ENCODE measurements around the gene BCAS1. TPM values are rescaled to one million over a fixed set of nuclear protein-coding genes. Genes with fewer than 3 reads are reported as not detected.

The BCAS1 gene, protein sequence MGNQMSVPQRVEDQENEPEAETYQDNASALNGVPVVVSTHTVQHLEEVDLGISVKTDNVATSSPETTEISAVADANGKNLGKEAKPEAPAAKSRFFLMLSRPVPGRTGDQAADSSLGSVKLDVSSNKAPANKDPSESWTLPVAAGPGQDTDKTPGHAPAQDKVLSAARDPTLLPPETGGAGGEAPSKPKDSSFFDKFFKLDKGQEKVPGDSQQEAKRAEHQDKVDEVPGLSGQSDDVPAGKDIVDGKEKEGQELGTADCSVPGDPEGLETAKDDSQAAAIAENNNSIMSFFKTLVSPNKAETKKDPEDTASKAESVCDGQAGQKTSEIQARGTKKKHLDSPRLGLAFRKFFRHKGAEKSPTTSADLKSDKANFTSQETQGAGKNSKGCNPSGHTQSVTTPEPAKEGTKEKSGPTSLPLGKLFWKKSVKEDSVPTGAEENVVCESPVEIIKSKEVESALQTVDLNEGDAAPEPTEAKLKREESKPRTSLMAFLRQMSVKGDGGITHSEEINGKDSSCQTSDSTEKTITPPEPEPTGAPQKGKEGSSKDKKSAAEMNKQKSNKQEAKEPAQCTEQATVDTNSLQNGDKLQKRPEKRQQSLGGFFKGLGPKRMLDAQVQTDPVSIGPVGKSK
- under 1 TPM; 0.10 to 0.11 TPM for total RNA-seq

- ATAC-seq: peak in 1 of 2 donors; percentile 45
- Mint-ChIP-seq H3K27ac (peak within 1 kb of the TSS in 1 of 2 donors; percentile 46), H3K4me1 (ENCODE audit: low read depth in 2 of 2) (peaks cover 10% of the 10 kb centered on the region in 2 donors), H3K4me3 (no peak within 1 kb of the TSS), H3K27me3 (no peaks in the 10 kb centered on the region), H3K9me3 (no peaks in the 10 kb centered on the region), H3K36me3 (no peaks in the 10 kb centered on the region)
- DNase-seq (ENCODE audit: low spot score): peak; percentile 55
These were observed at the start of gene BCAS1 for GRCh38 chr20:54070187-54070987. BCAS1 (minus strand) TSS chr20:54070594; CDS start chr20:54058718, 11,876 bp downstream.

GRCh38 chr20:54119744-54120143, 49.4 kb upstream of the BCAS1 start:
- ATAC-seq (no peak), DNase-seq (ENCODE audit: low spot score) (no peak)
- H3K27ac Mint-ChIP-seq: no peak overlapping the region
- H3K4me3 Mint-ChIP-seq: no peak overlapping the region
- H3K4me1 Mint-ChIP-seq (ENCODE audit: low read depth in 2 of 2): no peaks in the 10 kb centered on the region
- peaks cover 0 to 3% of the 10 kb centered on the region in 2 donors for H3K27me3 Mint-ChIP-seq
- no peaks in the 10 kb centered on the region for H3K9me3 Mint-ChIP-seq
- no peaks in the 10 kb centered on the region for H3K36me3 Mint-ChIP-seq

GRCh38 chr20:54118220-54119001, 48.0 kb upstream of the BCAS1 start:
- no peaks in the 10 kb centered on the region for H3K4me1 Mint-ChIP-seq (ENCODE audit: low read depth in 2 of 2)
- ATAC-seq (no peak), DNase-seq (ENCODE audit: low spot score) (no peak)
- peaks cover 6 to 12% of the 10 kb centered on the region in 2 donors for H3K27me3 Mint-ChIP-seq
- H3K9me3 Mint-ChIP-seq: no peaks in the 10 kb centered on the region
- H3K36me3 Mint-ChIP-seq: no peaks in the 10 kb centered on the region
- no peak overlapping the region for H3K4me3 Mint-ChIP-seq
- no peak overlapping the region for H3K27ac Mint-ChIP-seq

DNA sequence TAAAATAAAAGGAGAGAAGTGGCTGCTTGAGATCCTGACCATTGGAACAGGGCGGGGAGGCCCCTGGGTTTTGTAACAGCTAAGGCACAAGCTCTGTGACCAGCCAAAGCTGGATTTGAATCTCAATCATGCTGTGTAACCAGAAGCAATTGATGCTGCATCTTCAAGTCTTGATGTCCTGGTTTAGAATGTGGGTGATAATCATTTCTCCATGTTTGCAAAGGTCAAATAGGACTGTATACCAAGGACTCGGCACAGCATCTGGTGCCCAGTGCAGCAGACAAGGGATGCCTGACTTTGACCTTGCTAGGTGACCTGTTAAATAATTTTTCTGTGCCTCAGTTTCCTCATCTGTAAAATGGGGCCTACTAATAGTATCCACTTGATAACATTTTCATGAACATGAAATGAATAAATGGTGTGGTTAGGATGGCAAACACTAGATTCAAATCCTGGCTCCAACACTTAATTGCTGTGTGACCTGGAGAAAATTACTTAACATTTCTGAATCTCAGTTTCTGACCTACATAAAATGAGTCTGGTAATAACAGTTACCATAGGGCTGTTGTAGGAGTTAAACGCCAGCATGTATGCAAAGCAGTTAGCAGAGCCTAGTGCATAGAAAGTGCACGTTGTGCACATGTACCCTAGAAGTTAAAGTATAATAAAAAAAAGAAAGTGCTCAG, 46.3 kb upstream of the BCAS1 start:
- no peak for DNase-seq (ENCODE audit: low spot score)
- ATAC-seq: no peak
- no peaks in the 10 kb centered on the region for H3K4me1 Mint-ChIP-seq (ENCODE audit: low read depth in 2 of 2)
- H3K27ac Mint-ChIP-seq: no peak overlapping the region
- H3K27me3 Mint-ChIP-seq: peaks cover 7 to 9% of the 10 kb centered on the region in 2 donors
- H3K4me3 Mint-ChIP-seq: no peak overlapping the region
- no peaks in the 10 kb centered on the region for H3K36me3 Mint-ChIP-seq
- H3K9me3 Mint-ChIP-seq: no peaks in the 10 kb centered on the region

DNA sequence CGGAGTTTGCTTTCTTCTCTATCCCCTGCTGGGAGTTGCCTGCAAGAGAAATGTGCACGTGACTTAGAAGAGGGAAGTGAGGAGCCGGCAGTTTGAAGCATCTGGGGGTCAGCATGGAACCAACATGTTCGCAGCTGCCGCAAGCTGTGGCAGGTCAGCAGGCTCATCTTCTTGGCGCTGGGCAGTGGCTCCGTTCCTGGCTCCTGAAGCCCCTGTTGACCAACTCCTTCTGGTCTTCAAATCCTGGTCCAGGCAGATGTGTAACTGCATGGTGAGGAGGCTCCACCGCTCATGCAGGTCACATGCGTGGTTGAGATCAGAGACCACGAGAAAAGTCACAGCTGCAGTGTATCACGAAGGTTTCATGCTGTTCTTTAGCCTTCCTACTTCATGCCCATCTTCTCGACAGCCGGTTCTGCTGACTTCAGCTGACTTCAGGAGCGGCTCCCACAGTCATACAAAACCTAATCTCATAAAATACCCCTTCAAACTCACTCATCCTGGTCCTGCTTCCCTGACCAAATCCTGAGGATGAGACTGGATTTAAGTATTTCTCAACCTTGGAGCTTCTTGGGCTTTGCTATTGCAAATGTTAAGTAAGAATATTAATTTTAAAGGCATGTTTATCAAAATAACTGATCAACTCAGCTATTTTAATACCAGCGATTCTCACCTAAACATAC, 44.9 kb upstream of the BCAS1 start:
- no peak overlapping the region for H3K27ac Mint-ChIP-seq
- DNase-seq (ENCODE audit: low spot score) (no peak), ATAC-seq (no peak)
- no peaks in the 10 kb centered on the region for H3K9me3 Mint-ChIP-seq
- H3K4me1 Mint-ChIP-seq (ENCODE audit: low read depth in 2 of 2): no peaks in the 10 kb centered on the region
- H3K36me3 Mint-ChIP-seq: no peaks in the 10 kb centered on the region
- H3K4me3 Mint-ChIP-seq: no peak overlapping the region
- H3K27me3 Mint-ChIP-seq: peaks cover 7 to 9% of the 10 kb centered on the region in 2 donors

DNA sequence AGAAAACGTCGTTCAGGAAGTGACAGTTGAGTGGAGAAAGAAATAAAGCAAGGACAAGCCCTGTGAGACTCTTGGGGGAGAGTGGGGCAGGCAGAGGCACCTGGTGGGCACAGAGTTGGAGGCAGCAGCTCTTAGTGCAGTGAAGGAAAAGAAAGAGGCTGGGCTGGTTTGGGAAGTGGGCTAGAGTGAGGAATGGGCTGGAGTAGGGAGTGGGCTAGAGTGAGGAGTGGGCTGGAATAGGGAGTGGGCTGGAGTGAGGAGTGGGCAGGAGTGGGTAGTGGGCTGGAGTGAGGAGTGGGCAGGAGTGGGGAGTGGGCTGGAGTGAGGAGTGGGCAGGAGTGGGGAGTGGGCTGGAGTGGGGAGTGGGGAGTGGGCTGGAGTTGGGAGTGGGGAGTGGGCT, 43.7 kb upstream of the BCAS1 start:
- no peak overlapping the region for H3K4me3 Mint-ChIP-seq
- H3K27me3 Mint-ChIP-seq: peaks cover 7 to 9% of the 10 kb centered on the region in 2 donors
- H3K27ac Mint-ChIP-seq: no peak overlapping the region
- no peaks in the 10 kb centered on the region for H3K9me3 Mint-ChIP-seq
- H3K4me1 Mint-ChIP-seq (ENCODE audit: low read depth in 2 of 2): no peaks in the 10 kb centered on the region
- no peaks in the 10 kb centered on the region for H3K36me3 Mint-ChIP-seq
- no peak for ATAC-seq
- no peak for DNase-seq (ENCODE audit: low spot score)

- ATAC-seq: no peak
- Mint-ChIP-seq H3K36me3 (no peaks in the 10 kb centered on the region), H3K27me3 (peaks cover 7 to 9% of the 10 kb centered on the region in 2 donors), H3K4me3 (no peak overlapping the region), H3K27ac (no peak overlapping the region), H3K9me3 (no peaks in the 10 kb centered on the region), H3K4me1 (ENCODE audit: low read depth in 2 of 2) (no peaks in the 10 kb centered on the region)
- no peak for DNase-seq (ENCODE audit: low spot score)
These were observed 43.2 kb upstream of the BCAS1 start for GRCh38 chr20:54113566-54113965.

DNA sequence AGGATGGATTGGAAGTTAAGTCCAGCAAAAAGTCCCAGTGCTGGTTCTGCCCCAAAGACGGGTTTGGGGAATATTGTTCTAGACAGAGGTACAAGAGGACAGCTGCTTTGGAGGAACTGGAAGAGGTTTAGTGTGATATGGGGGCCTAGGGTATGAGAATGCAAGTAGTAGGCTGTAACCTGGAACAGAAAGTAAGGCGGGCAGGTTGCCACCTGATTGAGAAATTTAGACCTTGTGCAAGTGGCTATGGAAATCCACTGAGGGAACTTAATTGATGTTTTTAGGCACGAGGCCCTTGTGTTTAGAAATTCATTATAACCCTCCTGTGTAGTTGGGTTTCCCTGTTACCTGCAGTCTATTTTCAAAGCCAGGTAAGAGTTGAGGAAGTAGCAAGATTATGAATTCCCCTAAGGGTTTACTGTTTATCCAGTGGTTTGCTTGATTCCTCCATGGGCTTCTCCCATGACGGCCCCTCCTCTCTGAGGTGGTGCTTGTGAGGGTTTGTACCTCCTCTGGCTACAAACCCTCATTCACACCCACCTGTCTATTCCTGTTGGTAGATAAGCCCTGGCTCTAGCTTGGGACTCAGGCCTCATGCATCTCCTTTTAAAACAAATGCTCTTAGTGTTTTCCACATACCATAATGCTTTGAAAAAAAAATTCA, 42.0 kb upstream of the BCAS1 start:
- no peaks in the 10 kb centered on the region for H3K9me3 Mint-ChIP-seq
- H3K27ac Mint-ChIP-seq: no peak overlapping the region
- DNase-seq (ENCODE audit: low spot score) (no peak), ATAC-seq (no peak)
- H3K4me3 Mint-ChIP-seq: no peak overlapping the region
- no peaks in the 10 kb centered on the region for H3K36me3 Mint-ChIP-seq
- H3K4me1 Mint-ChIP-seq (ENCODE audit: low read depth in 2 of 2): no peaks in the 10 kb centered on the region
- H3K27me3 Mint-ChIP-seq: peaks cover 7 to 9% of the 10 kb centered on the region in 2 donors

- DNase-seq (ENCODE audit: low spot score) (no peak), ATAC-seq (no peak)
- H3K27ac Mint-ChIP-seq: no peak overlapping the region
- no peak overlapping the region for H3K4me3 Mint-ChIP-seq
- H3K9me3 Mint-ChIP-seq: no peaks in the 10 kb centered on the region
- no peaks in the 10 kb centered on the region for H3K36me3 Mint-ChIP-seq
- H3K4me1 Mint-ChIP-seq (ENCODE audit: low read depth in 2 of 2): no peaks in the 10 kb centered on the region
- peaks cover 13 to 14% of the 10 kb centered on the region in 2 donors for H3K27me3 Mint-ChIP-seq
These were observed 41.1 kb upstream of the BCAS1 start for GRCh38 chr20:54111460-54111859.

DNA sequence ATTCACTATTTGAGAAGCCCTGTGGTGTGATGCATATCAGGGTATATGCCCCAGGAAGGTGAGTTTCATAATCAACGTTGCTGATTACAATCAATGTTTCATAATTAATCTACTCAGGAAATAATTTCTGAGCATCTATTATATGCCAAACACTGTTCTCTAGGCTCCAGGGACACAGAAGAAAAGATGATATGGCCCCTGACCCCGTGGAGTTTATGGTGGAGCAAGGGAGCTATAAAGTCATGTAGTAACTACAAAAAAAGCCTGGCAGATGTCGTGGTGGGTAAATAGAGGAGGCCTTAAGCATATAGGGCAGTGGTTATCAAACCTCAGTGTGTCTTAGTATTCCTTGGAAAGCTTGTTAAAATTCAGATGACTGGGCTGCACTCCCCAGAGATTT, 40.1 kb upstream of the BCAS1 start:
- no peak for ATAC-seq
- no peak for DNase-seq (ENCODE audit: low spot score)
- Mint-ChIP-seq H3K9me3 (no peaks in the 10 kb centered on the region), H3K4me1 (ENCODE audit: low read depth in 2 of 2) (no peaks in the 10 kb centered on the region), H3K4me3 (no peak overlapping the region), H3K27me3 (peaks cover 13 to 14% of the 10 kb centered on the region in 2 donors), H3K36me3 (no peaks in the 10 kb centered on the region), H3K27ac (no peak overlapping the region)

DNA sequence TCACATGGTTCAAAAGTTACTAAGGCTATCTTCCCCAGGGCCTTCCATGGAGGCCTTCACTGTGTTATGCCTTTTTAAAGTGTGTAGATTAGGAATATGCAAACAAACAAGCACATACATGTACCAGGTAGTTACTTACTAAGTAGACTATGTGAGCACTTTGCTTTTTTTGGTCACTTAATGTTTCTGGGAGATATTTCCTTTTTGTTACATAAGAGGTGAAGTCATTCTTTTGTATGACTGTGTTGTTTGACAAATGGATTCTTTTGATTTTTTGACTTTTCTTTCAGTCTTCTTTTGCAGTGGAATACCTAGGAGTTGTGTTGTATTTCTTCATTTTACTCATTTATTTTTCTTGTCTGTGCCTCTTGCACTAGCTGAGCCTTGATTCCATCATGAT, 39.6 kb upstream of the BCAS1 start:
- ATAC-seq: no peak
- Mint-ChIP-seq H3K27me3 (peaks cover 13 to 14% of the 10 kb centered on the region in 2 donors), H3K36me3 (no peaks in the 10 kb centered on the region), H3K27ac (no peak overlapping the region), H3K4me3 (no peak overlapping the region), H3K9me3 (no peaks in the 10 kb centered on the region), H3K4me1 (ENCODE audit: low read depth in 2 of 2) (no peaks in the 10 kb centered on the region)
- no peak for DNase-seq (ENCODE audit: low spot score)

GRCh38 chr20:54108817-54109216, 38.4 kb upstream of the BCAS1 start:
- DNase-seq (ENCODE audit: low spot score) (no peak), ATAC-seq (no peak)
- no peak overlapping the region for H3K4me3 Mint-ChIP-seq
- no peaks in the 10 kb centered on the region for H3K36me3 Mint-ChIP-seq
- H3K27me3 Mint-ChIP-seq: peaks cover 9 to 12% of the 10 kb centered on the region in 2 donors
- no peak overlapping the region for H3K27ac Mint-ChIP-seq
- H3K9me3 Mint-ChIP-seq: no peaks in the 10 kb centered on the region
- H3K4me1 Mint-ChIP-seq (ENCODE audit: low read depth in 2 of 2): no peaks in the 10 kb centered on the region

Data from natural killer cell treated with Interleukin-12 subunit alpha and Interleukin-12 subunit beta and Interleukin-15 and Interleukin-18, amount 100 ng/mL, for 72 hours (primary cell).